GM10266 (cell line): Measurements from ENCODE around the gene MBOAT1.

Experiments used
- DNase-seq: peaks from one replicate; pipeline ENCODE4 v3.0.0; 2012; ENCODE audit errors: extremely low spot score
- CTCF ChIP-seq: IDR thresholded peaks from 2 replicates; pipeline ENCODE4 v1.5.1; 2012; ENCODE audit warnings: mild to moderate bottlenecking, low read depth; ENCODE audit not compliant: control insufficient read depth, insufficient read depth; ENCODE audit errors: missing control alignments

Gene MBOAT1

GRCh38 chr6:20238688-20239587 is 26.7 kb upstream of the MBOAT1 start:
- no peak for TF ChIP-seq CTCF

DNA sequence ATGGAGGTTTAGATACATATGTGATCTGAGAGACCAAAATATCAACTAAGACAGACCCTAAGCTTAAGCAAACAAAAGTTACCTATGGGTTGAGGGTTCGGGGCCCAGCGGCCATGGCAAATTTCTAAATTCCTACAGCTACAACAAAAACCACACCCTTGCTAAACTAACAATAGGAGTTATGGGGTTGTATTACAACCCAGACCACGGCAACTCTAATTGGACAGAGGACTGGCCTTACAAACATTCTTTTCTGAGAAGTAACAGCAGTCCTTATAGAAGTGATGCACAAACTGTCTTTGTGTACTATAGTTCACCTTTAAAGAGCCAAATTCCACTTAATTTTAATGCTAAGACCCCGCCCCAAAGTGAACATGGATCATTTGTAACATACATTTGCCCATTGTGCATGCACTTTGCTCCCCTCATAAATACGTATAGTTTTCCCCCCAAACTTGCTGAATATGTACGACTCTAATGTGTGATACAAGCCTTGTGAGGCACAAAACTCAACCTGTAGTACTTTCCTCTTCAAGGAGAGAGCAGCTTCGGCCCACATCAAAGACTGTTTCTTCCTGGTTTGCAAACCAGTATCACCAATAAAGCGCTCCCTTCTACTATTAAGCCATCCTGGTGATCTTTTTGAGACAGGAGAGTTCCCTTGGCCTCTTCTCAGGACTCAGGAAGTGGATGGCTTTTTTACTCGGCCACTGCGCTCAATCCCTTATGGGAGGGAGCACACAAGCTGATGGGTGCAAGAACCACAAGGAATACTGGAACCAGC is 25.6 kb upstream of the MBOAT1 start:
- DNase-seq, result no peak
- TF ChIP-seq CTCF, result no peak

More at GRCh38 chr6:20238688-20239587, 26.7 kb upstream of the MBOAT1 start:
- DNase-seq, result no peak

DNA sequence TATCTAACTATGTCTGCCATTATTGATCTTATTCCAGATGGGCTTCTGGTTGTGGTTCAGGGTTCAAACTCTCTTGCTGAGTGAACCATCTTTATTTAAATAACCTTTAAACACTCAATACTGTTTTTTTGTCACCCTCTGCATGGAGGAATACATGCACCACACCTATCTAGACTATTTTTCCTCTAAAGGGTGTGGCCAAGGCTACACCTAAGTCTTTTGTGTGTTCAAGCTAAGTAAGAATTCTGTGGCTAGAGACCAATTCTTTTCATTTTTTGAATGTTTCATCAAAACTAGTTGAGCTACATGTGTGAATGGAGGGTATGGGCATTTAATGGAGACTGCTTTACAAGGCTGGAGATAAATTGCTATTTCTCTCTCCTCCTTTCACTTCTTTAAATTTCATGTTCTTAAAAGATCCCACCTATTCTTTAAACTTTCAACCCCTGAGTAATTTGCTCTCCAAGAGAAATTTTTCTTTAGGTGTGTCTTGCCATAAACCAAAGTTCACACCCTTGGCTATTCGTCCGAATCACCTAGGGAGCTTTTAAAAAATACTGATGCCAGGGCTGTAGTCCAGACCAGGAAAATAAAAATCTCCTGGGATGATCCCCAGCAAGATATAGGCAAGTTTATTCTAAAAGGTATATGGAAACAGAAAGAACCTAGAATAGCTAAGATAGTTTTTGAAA is 24.8 kb upstream of the MBOAT1 start:
- DNase-seq, result no peak
- TF ChIP-seq CTCF, result no peak

DNA sequence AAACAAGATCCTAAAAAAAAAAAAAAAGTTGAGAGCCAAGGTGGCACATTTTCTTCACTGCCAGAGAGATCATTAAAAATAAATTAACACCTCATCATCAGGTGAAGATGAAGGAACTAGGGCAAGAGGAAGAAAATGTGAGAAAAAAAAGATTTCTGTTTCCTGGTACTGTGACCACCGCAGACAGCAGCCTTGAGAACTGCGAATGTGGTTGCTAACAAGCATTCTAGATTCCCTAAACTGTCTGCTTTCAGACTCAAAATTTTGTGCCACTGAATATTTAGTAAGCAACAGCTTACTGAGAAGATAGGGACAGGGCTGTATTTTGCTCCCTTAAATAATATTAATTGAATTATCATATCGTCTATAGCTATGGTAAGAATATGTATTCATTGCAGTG is 24.1 kb upstream of the MBOAT1 start:
- no peak for DNase-seq
- TF ChIP-seq CTCF, result no peak

GRCh38 chr6:20235041-20235440 is 22.8 kb upstream of the MBOAT1 start:
- no peak for TF ChIP-seq CTCF
- no peak for DNase-seq

DNA sequence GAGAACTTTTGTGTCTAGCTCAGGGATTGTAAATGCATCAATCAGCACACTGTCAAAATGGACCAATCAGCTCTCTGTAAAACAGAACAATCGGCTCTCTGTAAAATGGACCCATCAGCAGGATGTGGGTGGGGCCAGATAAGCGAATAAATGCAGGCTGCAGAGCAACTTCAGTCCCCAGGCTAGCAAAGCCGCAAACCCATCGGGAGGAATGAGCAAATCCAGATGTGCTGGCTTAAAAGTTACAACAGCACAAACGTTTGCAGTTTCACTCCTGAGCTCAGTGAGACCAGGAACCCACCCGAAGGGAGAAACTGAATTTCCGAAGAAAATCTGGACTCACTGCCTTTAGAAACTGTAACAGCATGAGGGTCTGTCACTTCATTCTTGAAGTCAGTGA is 21.9 kb upstream of the MBOAT1 start:
- TF ChIP-seq CTCF, result no peak

More for the DNA sequence above, 21.9 kb upstream of the MBOAT1 start:
- no peak for DNase-seq
